K562 (cell line): ENCODE measurements around the gene FNDC11. TPM values are rescaled to one million over a fixed set of nuclear protein-coding genes. Genes with fewer than 3 reads are reported as not detected.

ENCODE experiments used
- ARID4B ChIP-seq: sonication (generic); formaldehyde crosslinking; IDR thresholded peaks from 2 replicates; pipeline ENCODE4 v1.8.0; 2022; ENCODE audit warnings: mild to moderate bottlenecking, missing genetic modification reagents
- BCOR ChIP-seq: fragments of 450-650 bp; IDR thresholded peaks from 2 replicates; pipeline ENCODE4 v1.6.1; 2016
- ELF2 ChIP-seq: fragments of 250-450 bp; sonication (Bioruptor Pico); IDR thresholded peaks from 2 replicates; pipeline ENCODE4 v1.5.0; 2021; ENCODE audit warnings: mild to moderate bottlenecking
- FOXM1 ChIP-seq, 2 experiments: fragments of 450-650 bp in 1 of 2; sonication (generic) in 1 of 2; formaldehyde crosslinking in 1 of 2; IDR thresholded peaks; 2 replicates each; pipeline versions ENCODE4 v1.6.1 to v1.9.0; 2017 to 2022; ENCODE audit warnings: low read depth in 2 of 2, mild to moderate bottlenecking in 2 of 2, missing genetic modification reagents in 1 of 2, moderate library complexity in 1 of 2
- NFRKB ChIP-seq: fragments of 450-650 bp; IDR thresholded peaks from 2 replicates; pipeline ENCODE4 v1.6.1; 2016; ENCODE audit warnings: low read depth
- NKRF ChIP-seq: fragments of 450-650 bp; IDR thresholded peaks from 2 replicates; pipeline ENCODE4 v1.6.1; 2016; ENCODE audit warnings: borderline replicate concordance
- POLR2B ChIP-seq: fragments of 450-650 bp; IDR thresholded peaks from 2 replicates; pipeline ENCODE4 v1.6.1; 2018; ENCODE audit warnings: low read depth; ENCODE audit not compliant: partially characterized antibody
- RAD51 ChIP-seq: fragments of 450-650 bp; IDR thresholded peaks from 2 replicates; pipeline ENCODE4 v1.7.1; 2016; ENCODE audit warnings: low read depth, mild to moderate bottlenecking, borderline replicate concordance
- RBFOX2 ChIP-seq: fragments of 200-400 bp; formaldehyde crosslinking; IDR thresholded peaks from 2 replicates; pipeline ENCODE4 v1.6.1; 2017; ENCODE audit warnings: low read depth, mild to moderate bottlenecking, low read length, moderate library complexity
- RBM15 ChIP-seq: fragments of 200-400 bp; formaldehyde crosslinking; IDR thresholded peaks from 2 replicates; pipeline ENCODE4 v1.6.1; 2018; ENCODE audit warnings: mild to moderate bottlenecking, low read length, moderate library complexity; ENCODE audit not compliant: insufficient read depth
- RBM22 ChIP-seq: fragments of 200-400 bp; formaldehyde crosslinking; IDR thresholded peaks from 2 replicates; pipeline ENCODE4 v1.6.1; 2018; ENCODE audit warnings: low read length, low read depth; ENCODE audit not compliant: poor library complexity, severe bottlenecking
- RHOXF2B ChIP-seq: fragments of 250-450 bp; sonication (Bioruptor Pico); conservative IDR thresholded peaks from 2 replicates; pipeline ENCODE4 v1.5.1; 2021
- RNF219 ChIP-seq: fragments of 250-450 bp; sonication (Bioruptor Pico); IDR thresholded peaks from 2 replicates; pipeline ENCODE4 v1.5.0; 2022; ENCODE audit warnings: mild to moderate bottlenecking
- SMAD2 ChIP-seq: fragments of 150-350 bp; IDR thresholded peaks from 2 replicates; pipeline ENCODE4 v1.6.1; 2014; ENCODE audit warnings: low read depth, mild to moderate bottlenecking, low read length
- TEAD2 ChIP-seq: fragments of 450-650 bp; IDR thresholded peaks from 2 replicates; pipeline ENCODE4 v1.6.1; 2016; ENCODE audit warnings: missing genetic modification characterization, control low read depth, missing compliant biosample characterization
- ZFX ChIP-seq: sonication (generic); formaldehyde crosslinking; IDR thresholded peaks from 2 replicates; pipeline ENCODE4 v1.8.0; 2022; ENCODE audit warnings: mild to moderate bottlenecking, missing genetic modification reagents, moderate library complexity
- ZNF324 ChIP-seq: fragments of 250-450 bp; sonication (Bioruptor Pico); IDR thresholded peaks from 2 replicates; pipeline ENCODE4 v1.4.0; 2020; ENCODE audit warnings: mild to moderate bottlenecking
- ZNF384 ChIP-seq: IDR thresholded peaks from 2 replicates; pipeline ENCODE4 v1.6.1; 2012; ENCODE audit warnings: low read depth, low read length, improper control_type of control experiment
- polyA plus RNA-seq, 8 experiments: library from polyadenylated mRNA; depleted of rRNA in 4 of 8; stranded (reverse) in 5 of 8; unstranded in 3 of 8; fragments of >200 nt; fragmentation: Nextera tagmentation in 2 of 8; fragmentation: Illumina TruSeq in 1 of 8; extraction: Ambion mirVana in 2 of 8; extraction: Trizol in 1 of 8; gene quantifications; 2 replicates each; pipeline versions ENCODE4 v1.2.1 to v1.2.3, GENCODE V29; 2011 to 2014; ENCODE audit warnings: inconsistent platforms in 1 of 8, missing spikeins in 1 of 8
- total RNA-seq, 7 experiments: library from RNA; depleted of rRNA in 6 of 7; stranded (reverse); fragments of >200 nt in 6 of 7; fragmentation: Illumina TruSeq in 2 of 7; extraction: Trizol in 2 of 7; gene quantifications; 2 replicates each; pipeline versions ENCODE4 v1.2.1 to v1.2.3, GENCODE V29; 2011 to 2021; ENCODE audit warnings: low replicate concordance in 1 of 7

The FNDC11 gene
- total and polyA plus RNA-seq, 9 of the 15 experiments (the other 6 are each of a cell fraction or from before 2014, with no cell fraction given) = 0.08 to 2.3 (median 0.64) TPM; not detected in 2

- peak; percentile 52 for TF ChIP-seq POLR2B
- peak; percentile 10 for TF ChIP-seq RBM22
- TF ChIP-seq ARID4B = 0 out of 2 replicates have a peak, but pooled peaks have one; percentile 19
- TF ChIP-seq TEAD2 = no peak
- no peak for TF ChIP-seq NKRF
- TF ChIP-seq RAD51 = no peak
- TF ChIP-seq ELF2 (CRISPR knock-in tag) = no peak
- TF ChIP-seq NFRKB = no peak
- TF ChIP-seq RNF219 (CRISPR knock-in tag) = no peak
- TF ChIP-seq ZFX (CRISPR knock-in tag) = peak; percentile 73
- TF ChIP-seq FOXM1 (IDR thresholded peaks at IDR 0.05; ENCODE audit: low read depth) = no peak
- no peak for TF ChIP-seq FOXM1 (CRISPR knock-in tag; IDR thresholded peaks at IDR 0.05; ENCODE audit: low read depth)
- TF ChIP-seq RBFOX2 = peak; percentile 85
- TF ChIP-seq RHOXF2B (CRISPR knock-in tag) = no peak
- TF ChIP-seq SMAD2 = no peak
- no peak for TF ChIP-seq ZNF324 (CRISPR knock-in tag)
- TF ChIP-seq ZNF384 = no peak
- no peak for TF ChIP-seq BCOR
- no peak for TF ChIP-seq RBM15
These were observed 33.4 kb upstream of the FNDC11 start, which contains the start of gene PPDPF (continued) for GRCh38 chr20:63520504-63520933.
